ENCODE measurements around the gene HINT3. TPM values are rescaled to one million over a fixed set of nuclear protein-coding genes. Genes with fewer than 3 reads are reported as not detected.

HINT3 gene
- total and polyA plus RNA-seq, 2 experiments from 2014 or later = 1.8 to 8.0 TPM

- Mint-ChIP-seq H3K4me3 (no peak overlapping the region), H3K27ac (no peak overlapping the region), H3K27me3 (ENCODE audit: insufficient read depth, low read depth, poor library complexity) (no peaks in the 10 kb centered on the region), H3K9me3 (no peaks in the 10 kb centered on the region), H3K36me3 (ENCODE audit: low read depth) (peaks cover 33% of the 10 kb centered on the region), H3K4me1 (no peaks in the 10 kb centered on the region)
- H3K36me3 ChIP-seq (ENCODE audit: insufficient read depth) = peaks cover 7% of the 10 kb centered on the region; the same call in 1 of the 2 replicates
- H3F3A ChIP-seq (replicated peaks; ENCODE audit: low read depth) = no peaks in the 10 kb centered on the region
- H2AFZ ChIP-seq = no peak overlapping the region
- no peak for ATAC-seq
- TF ChIP-seq POLR2AphosphoS5 (IDR thresholded peaks at IDR 0.05; ENCODE audit: low read depth) = no peak
- no peak for TF ChIP-seq STAT1 (IDR thresholded peaks at IDR 0.05; ENCODE audit: unreplicated experiment)
- TF ChIP-seq JUNB (IDR thresholded peaks at IDR 0.05; ENCODE audit: unreplicated experiment) = no peak
- TF ChIP-seq ZNF114 (CRISPR knock-in tag; IDR thresholded peaks at IDR 0.05) = no peak
- no peaks in the 10 kb centered on the region for H3K79me2 ChIP-seq (replicated peaks; ENCODE audit: insufficient read depth)
- H3K9me2 ChIP-seq (ENCODE audit: insufficient read depth) = no peaks in the 10 kb centered on the region
- no peak overlapping the region for H3K4me2 ChIP-seq
- H3K4me3 ChIP-seq = no peak overlapping the region
- no peak for DNase-seq (ENCODE audit: low spot score)
- H3K27me3 ChIP-seq (ENCODE audit: insufficient read depth) = no peaks in the 10 kb centered on the region
- no peak overlapping the region for H3K27ac ChIP-seq (ENCODE audit: low read depth)
- H4K20me1 ChIP-seq (replicated peaks; ENCODE audit: insufficient read depth) = no peaks in the 10 kb centered on the region
- H3K4me1 ChIP-seq (ENCODE audit: insufficient read depth) = no peaks in the 10 kb centered on the region
Measured at GRCh38 chr6:126027601-126028000, 71.0 kb downstream of the HINT3 start.

Small RNA genes lying within 50 kb of the gene (small RNA-seq; reads per million reads assigned to genes)
- gene RNA5SP216 (ENCODE audit: low replicate concordance) = not detected

Other genes starting within 250 kb of the HINT3 start
- gene HEY2, start 207.1 kb upstream of the HINT3 start, total RNA-seq (2014; rRNA removed; shearing (Covaris generic)) = 3.7 and 4.3 TPM in 2 replicates
- 7.7 and 8.5 TPM in 2 replicates for gene HEY2, start 207.1 kb upstream of the HINT3 start, polyA plus RNA-seq (2016; fragmentation: Nextera tagmentation; extraction: Ambion mirVana)
- gene NCOA7, start 165.8 kb upstream of the HINT3 start, total RNA-seq (2014; rRNA removed; shearing (Covaris generic)) = 9.3 and 14.8 TPM in 2 replicates
- 15.7 and 17.1 TPM in 2 replicates for gene NCOA7, start 165.8 kb upstream of the HINT3 start, polyA plus RNA-seq (2016; fragmentation: Nextera tagmentation; extraction: Ambion mirVana)
- 44.5 and 49.5 TPM in 2 replicates for gene TRMT11, start 29.8 kb downstream of the HINT3 start, total RNA-seq (2014; rRNA removed; shearing (Covaris generic))
- gene TRMT11, start 29.8 kb downstream of the HINT3 start, polyA plus RNA-seq (2016; fragmentation: Nextera tagmentation; extraction: Ambion mirVana) = 41.9 and 50.9 TPM in 2 replicates

Data from GM23338 (cell line).